Measurements from ENCODE around the gene CDCA4. TPM values are rescaled to one million over a fixed set of nuclear protein-coding genes. Genes with fewer than 3 reads are reported as not detected.

CDCA4 gene
- total RNA-seq, 1 experiment from 2014 or later = 25.2 TPM

- Histone ChIP-seq H4K20me1 (ENCODE audit: insufficient read depth, low read depth, low read length) (peaks cover 89% of the 10 kb centered on the region), H3K36me3 (ENCODE audit: insufficient read depth, low read length) (peaks cover 31% of the 10 kb centered on the region), H3K4me1 (ENCODE audit: low read length) (peaks cover 78% of the 10 kb centered on the region), H3K9me2 (replicated peaks; ENCODE audit: insufficient read depth, low read length) (no peaks in the 10 kb centered on the region), H3K9me3 (ENCODE audit: low read length) (no peaks in the 10 kb centered on the region), H2AFZ (ENCODE audit: low read length) (no peak overlapping the region), H3K79me2 (ENCODE audit: low read length) (peaks cover 100% of the 10 kb centered on the region), H3K4me2 (ENCODE audit: low read depth, low read length, poor library complexity, severe bottlenecking) (peak overlapping the region; percentile 55), H3K27me3 (ENCODE audit: low read length) (no peaks in the 10 kb centered on the region), H3K27ac (ENCODE audit: low read length) (peak overlapping the region; percentile 59), H3K9ac (ENCODE audit: low read length) (peak overlapping the region; percentile 33), H3K4me3 (ENCODE audit: low read length) (peak overlapping the region; percentile 3; the same call in 1 of the 2 replicates)
- no peak for DNase-seq
Measured at GRCh38 chr14:105015242-105015641, 5.6 kb downstream of the CDCA4 start.

- Histone ChIP-seq H3K9me2 (replicated peaks; ENCODE audit: insufficient read depth, low read length) (no peaks in the 10 kb centered on the region), H3K4me3 (ENCODE audit: low read length) (peak overlapping the region; percentile 3; the same call in 1 of the 2 replicates), H3K36me3 (ENCODE audit: insufficient read depth, low read length) (peaks cover 37% of the 10 kb centered on the region), H3K4me1 (ENCODE audit: low read length) (peaks cover 74% of the 10 kb centered on the region), H4K20me1 (ENCODE audit: insufficient read depth, low read depth, low read length) (peaks cover 89% of the 10 kb centered on the region), H3K27ac (ENCODE audit: low read length) (peak overlapping the region; percentile 59), H3K9ac (ENCODE audit: low read length) (peak overlapping the region; percentile 33), H2AFZ (ENCODE audit: low read length) (no peak overlapping the region), H3K9me3 (ENCODE audit: low read length) (no peaks in the 10 kb centered on the region), H3K4me2 (ENCODE audit: low read depth, low read length, poor library complexity, severe bottlenecking) (peak overlapping the region; percentile 55), H3K27me3 (ENCODE audit: low read length) (no peaks in the 10 kb centered on the region), H3K79me2 (ENCODE audit: low read length) (peaks cover 100% of the 10 kb centered on the region)
- no peak for DNase-seq
Measured at GRCh38 chr14:105014631-105015030, 6.3 kb downstream of the CDCA4 start.

GRCh38 chr14:105014032-105014431 is 6.9 kb downstream of the CDCA4 start:
- Histone ChIP-seq H3K27ac (ENCODE audit: low read length) (peak overlapping the region; percentile 59), H2AFZ (ENCODE audit: low read length) (no peak overlapping the region), H3K4me1 (ENCODE audit: low read length) (peaks cover 68% of the 10 kb centered on the region), H3K4me2 (ENCODE audit: low read depth, low read length, poor library complexity, severe bottlenecking) (peak overlapping the region; percentile 55), H3K4me3 (ENCODE audit: low read length) (peak overlapping the region; percentile 3; the same call in 1 of the 2 replicates), H3K36me3 (ENCODE audit: insufficient read depth, low read length) (peaks cover 43% of the 10 kb centered on the region), H3K9ac (ENCODE audit: low read length) (peak overlapping the region; percentile 33), H3K9me3 (ENCODE audit: low read length) (no peaks in the 10 kb centered on the region), H3K79me2 (ENCODE audit: low read length) (peaks cover 100% of the 10 kb centered on the region), H3K27me3 (ENCODE audit: low read length) (no peaks in the 10 kb centered on the region), H4K20me1 (ENCODE audit: insufficient read depth, low read depth, low read length) (peaks cover 89% of the 10 kb centered on the region), H3K9me2 (replicated peaks; ENCODE audit: insufficient read depth, low read length) (no peaks in the 10 kb centered on the region)
- DNase-seq = no peak

- H3K27ac ChIP-seq (ENCODE audit: low read length) = peak overlapping the region; percentile 59
- H3K9me2 ChIP-seq (replicated peaks; ENCODE audit: insufficient read depth, low read length) = no peaks in the 10 kb centered on the region
- no peak overlapping the region for H2AFZ ChIP-seq (ENCODE audit: low read length)
- peaks cover 44% of the 10 kb centered on the region for H3K36me3 ChIP-seq (ENCODE audit: insufficient read depth, low read length)
- H3K79me2 ChIP-seq (ENCODE audit: low read length) = peaks cover 92% of the 10 kb centered on the region
- peaks cover 60% of the 10 kb centered on the region for H3K4me1 ChIP-seq (ENCODE audit: low read length)
- H3K4me2 ChIP-seq (ENCODE audit: low read depth, low read length, poor library complexity, severe bottlenecking) = peak overlapping the region; percentile 55
- peak overlapping the region; percentile 33; the same call in 1 of the 2 replicates for H3K9ac ChIP-seq (ENCODE audit: low read length)
- DNase-seq = peak; percentile 88
- H3K4me3 ChIP-seq (ENCODE audit: low read length) = peak overlapping the region; percentile 3; the same call in 1 of the 2 replicates
- H3K27me3 ChIP-seq (ENCODE audit: low read length) = no peaks in the 10 kb centered on the region
- peaks cover 86% of the 10 kb centered on the region for H4K20me1 ChIP-seq (ENCODE audit: insufficient read depth, low read depth, low read length)
- H3K9me3 ChIP-seq (ENCODE audit: low read length) = no peaks in the 10 kb centered on the region
Measured at GRCh38 chr14:105013150-105013785, 7.6 kb downstream of the CDCA4 start.

GRCh38 chr14:105012171-105012985 is 8.5 kb downstream of the CDCA4 start:
- H3K36me3 ChIP-seq (ENCODE audit: insufficient read depth, low read length) = peaks cover 46% of the 10 kb centered on the region
- no peak for DNase-seq
- H3K9me3 ChIP-seq (ENCODE audit: low read length) = no peaks in the 10 kb centered on the region
- peaks cover 51% of the 10 kb centered on the region for H3K4me1 ChIP-seq (ENCODE audit: low read length)
- peaks cover 81% of the 10 kb centered on the region for H4K20me1 ChIP-seq (ENCODE audit: insufficient read depth, low read depth, low read length)
- no peak overlapping the region for H3K4me2 ChIP-seq (ENCODE audit: low read depth, low read length, poor library complexity, severe bottlenecking)
- no peak overlapping the region for H3K9ac ChIP-seq (ENCODE audit: low read length)
- H3K9me2 ChIP-seq (replicated peaks; ENCODE audit: insufficient read depth, low read length) = no peaks in the 10 kb centered on the region
- H2AFZ ChIP-seq (ENCODE audit: low read length) = no peak overlapping the region
- H3K79me2 ChIP-seq (ENCODE audit: low read length) = peaks cover 88% of the 10 kb centered on the region
- no peak overlapping the region for H3K27ac ChIP-seq (ENCODE audit: low read length)
- H3K4me3 ChIP-seq (ENCODE audit: low read length) = no peak overlapping the region
- H3K27me3 ChIP-seq (ENCODE audit: low read length) = no peaks in the 10 kb centered on the region

GRCh38 chr14:105011312-105011990 is 9.4 kb downstream of the CDCA4 start:
- Histone ChIP-seq H4K20me1 (ENCODE audit: insufficient read depth, low read depth, low read length) (peaks cover 75% of the 10 kb centered on the region), H3K9me3 (ENCODE audit: low read length) (no peaks in the 10 kb centered on the region), H2AFZ (ENCODE audit: low read length) (no peak overlapping the region), H3K27ac (ENCODE audit: low read length) (no peak overlapping the region), H3K9ac (ENCODE audit: low read length) (no peak overlapping the region), H3K79me2 (ENCODE audit: low read length) (peaks cover 82% of the 10 kb centered on the region), H3K4me1 (ENCODE audit: low read length) (peaks cover 42% of the 10 kb centered on the region), H3K4me2 (ENCODE audit: low read depth, low read length, poor library complexity, severe bottlenecking) (no peak overlapping the region), H3K36me3 (ENCODE audit: insufficient read depth, low read length) (peaks cover 49% of the 10 kb centered on the region), H3K27me3 (ENCODE audit: low read length) (no peaks in the 10 kb centered on the region), H3K4me3 (ENCODE audit: low read length) (no peak overlapping the region), H3K9me2 (replicated peaks; ENCODE audit: insufficient read depth, low read length) (no peaks in the 10 kb centered on the region)
- DNase-seq = no peak

GRCh38 chr14:105010891-105011291 is 10.0 kb downstream of the CDCA4 start:
- Histone ChIP-seq H3K36me3 (ENCODE audit: insufficient read depth, low read length) (peaks cover 48% of the 10 kb centered on the region), H3K9me2 (replicated peaks; ENCODE audit: insufficient read depth, low read length) (no peaks in the 10 kb centered on the region)
- no peak for DNase-seq

GRCh38 chr14:105010106-105010505 is 10.8 kb downstream of the CDCA4 start:
- DNase-seq = no peak
- Histone ChIP-seq H3K27ac (ENCODE audit: low read length) (no peak overlapping the region), H3K9me3 (ENCODE audit: low read length) (no peaks in the 10 kb centered on the region), H3K4me3 (ENCODE audit: low read length) (no peak overlapping the region), H2AFZ (ENCODE audit: low read length) (no peak overlapping the region), H3K36me3 (ENCODE audit: insufficient read depth, low read length) (peaks cover 48% of the 10 kb centered on the region), H3K79me2 (ENCODE audit: low read length) (peaks cover 72% of the 10 kb centered on the region), H3K9me2 (replicated peaks; ENCODE audit: insufficient read depth, low read length) (no peaks in the 10 kb centered on the region), H3K4me2 (ENCODE audit: low read depth, low read length, poor library complexity, severe bottlenecking) (no peak overlapping the region), H3K9ac (ENCODE audit: low read length) (no peak overlapping the region), H3K4me1 (ENCODE audit: low read length) (peaks cover 28% of the 10 kb centered on the region), H3K27me3 (ENCODE audit: low read length) (no peaks in the 10 kb centered on the region), H4K20me1 (ENCODE audit: insufficient read depth, low read depth, low read length) (peaks cover 64% of the 10 kb centered on the region)

More at GRCh38 chr14:105010891-105011291, 10.0 kb downstream of the CDCA4 start:
- Histone ChIP-seq H3K4me3 (ENCODE audit: low read length) (no peak overlapping the region), H3K27me3 (ENCODE audit: low read length) (no peaks in the 10 kb centered on the region), H3K4me2 (ENCODE audit: low read depth, low read length, poor library complexity, severe bottlenecking) (no peak overlapping the region), H2AFZ (ENCODE audit: low read length) (no peak overlapping the region), H3K79me2 (ENCODE audit: low read length) (peaks cover 77% of the 10 kb centered on the region), H3K27ac (ENCODE audit: low read length) (no peak overlapping the region), H3K4me1 (ENCODE audit: low read length) (peaks cover 36% of the 10 kb centered on the region), H4K20me1 (ENCODE audit: insufficient read depth, low read depth, low read length) (peaks cover 70% of the 10 kb centered on the region), H3K9me3 (ENCODE audit: low read length) (no peaks in the 10 kb centered on the region), H3K9ac (ENCODE audit: low read length) (no peak overlapping the region)

Measured in Karpas-422 (cell line).